Measurements from ENCODE around the gene TSPAN1. TPM values are rescaled to one million over a fixed set of nuclear protein-coding genes. Genes with fewer than 3 reads are reported as not detected.
A peak's percentile ranks its signal among the peaks of the same experiment; 100 is the strongest.

The TSPAN1 gene
- total RNA-seq, 1 experiment from 2014 or later, result 46.2 TPM

- no TSS peak for BruUV-seq (replicated peaks)
- intact Hi-C loops (cut with micrococcal nuclease; ENCODE audit: unreplicated experiment), result no loop called here
- Mint-ChIP-seq H3K4me1 (ENCODE audit: low read depth, unreplicated experiment) (peaks cover 15% of the 10 kb centered on the region), H3K36me3 (ENCODE audit: insufficient read depth, unreplicated experiment) (peaks cover 30% of the 10 kb centered on the region), H3K9me3 (ENCODE audit: low read depth, unreplicated experiment) (no peaks in the 10 kb centered on the region), H3K27ac (ENCODE audit: unreplicated experiment) (no peak within 1 kb of the TSS), H3K27me3 (ENCODE audit: unreplicated experiment) (peaks cover 8% of the 10 kb centered on the region), H3K4me3 (ENCODE audit: low read depth, unreplicated experiment) (peak within 1 kb of the TSS; percentile 79)
- CTCF ChIA-PET, result interaction anchor here (1.1 to 2.6 kb wide), 3 partner anchors 17 to 49 kb away, joined by 3 to 15 read pairs (median 4); partner anchors contain the start of gene RAD54L
- DNase-seq, result peak; percentile 81
- TF ChIP-seq, protein P1, sequence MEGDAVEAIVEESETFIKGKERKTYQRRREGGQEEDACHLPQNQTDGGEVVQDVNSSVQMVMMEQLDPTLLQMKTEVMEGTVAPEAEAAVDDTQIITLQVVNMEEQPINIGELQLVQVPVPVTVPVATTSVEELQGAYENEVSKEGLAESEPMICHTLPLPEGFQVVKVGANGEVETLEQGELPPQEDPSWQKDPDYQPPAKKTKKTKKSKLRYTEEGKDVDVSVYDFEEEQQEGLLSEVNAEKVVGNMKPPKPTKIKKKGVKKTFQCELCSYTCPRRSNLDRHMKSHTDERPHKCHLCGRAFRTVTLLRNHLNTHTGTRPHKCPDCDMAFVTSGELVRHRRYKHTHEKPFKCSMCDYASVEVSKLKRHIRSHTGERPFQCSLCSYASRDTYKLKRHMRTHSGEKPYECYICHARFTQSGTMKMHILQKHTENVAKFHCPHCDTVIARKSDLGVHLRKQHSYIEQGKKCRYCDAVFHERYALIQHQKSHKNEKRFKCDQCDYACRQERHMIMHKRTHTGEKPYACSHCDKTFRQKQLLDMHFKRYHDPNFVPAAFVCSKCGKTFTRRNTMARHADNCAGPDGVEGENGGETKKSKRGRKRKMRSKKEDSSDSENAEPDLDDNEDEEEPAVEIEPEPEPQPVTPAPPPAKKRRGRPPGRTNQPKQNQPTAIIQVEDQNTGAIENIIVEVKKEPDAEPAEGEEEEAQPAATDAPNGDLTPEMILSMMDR (IDR thresholded peaks at IDR 0.05; ENCODE audit: unreplicated experiment), result no peak
Measured at GRCh38 chr1:46197964-46198811, 23.3 kb downstream of the TSPAN1 start, which contains the start of gene POMGNT1. POMGNT1 (minus strand) TSS chr1:46198434; CDS start chr1:46197821, 613 bp downstream.

- intact Hi-C loops (cut with micrococcal nuclease; ENCODE audit: unreplicated experiment), result no loop called here
- Mint-ChIP-seq H3K9me3 (ENCODE audit: low read depth, unreplicated experiment) (no peaks in the 10 kb centered on the region), H3K4me3 (ENCODE audit: low read depth, unreplicated experiment) (peak overlapping the region; percentile 79), H3K4me1 (ENCODE audit: low read depth, unreplicated experiment) (peaks cover 17% of the 10 kb centered on the region), H3K36me3 (ENCODE audit: insufficient read depth, unreplicated experiment) (peaks cover 30% of the 10 kb centered on the region), H3K27me3 (ENCODE audit: unreplicated experiment) (peaks cover 19% of the 10 kb centered on the region), H3K27ac (ENCODE audit: unreplicated experiment) (no peak overlapping the region)
- no peak for DNase-seq
- TF ChIP-seq, protein P1 (IDR thresholded peaks at IDR 0.05; ENCODE audit: unreplicated experiment), result no peak
- CTCF ChIA-PET, result interaction anchor here (1.1 to 2.6 kb wide), 3 partner anchors 18 to 48 kb away, joined by 3 to 15 read pairs (median 4); partner anchors contain the start of gene RAD54L
- no TSS peak for BruUV-seq (replicated peaks)
Measured at GRCh38 chr1:46199233-46199749, 24.4 kb downstream of the TSPAN1 start.

GRCh38 chr1:46203738-46204405 is 29.0 kb downstream of the TSPAN1 start:
- Mint-ChIP-seq H3K36me3 (ENCODE audit: insufficient read depth, unreplicated experiment) (peaks cover 7% of the 10 kb centered on the region), H3K27ac (ENCODE audit: unreplicated experiment) (no peak overlapping the region), H3K27me3 (ENCODE audit: unreplicated experiment) (peaks cover 21% of the 10 kb centered on the region), H3K4me3 (ENCODE audit: low read depth, unreplicated experiment) (no peak overlapping the region), H3K9me3 (ENCODE audit: low read depth, unreplicated experiment) (no peaks in the 10 kb centered on the region), H3K4me1 (ENCODE audit: low read depth, unreplicated experiment) (peaks cover 17% of the 10 kb centered on the region)
- no TSS peak for BruUV-seq (replicated peaks)
- TF ChIP-seq, protein P1 (IDR thresholded peaks at IDR 0.05; ENCODE audit: unreplicated experiment), result no peak
- no peak for DNase-seq
- CTCF ChIA-PET, result interaction anchor here (0.5 to 1.4 kb wide), 2 partner anchors 20 to 424 kb away, joined by 6 read pairs; no protein-coding TSS in a partner anchor
- intact Hi-C loops (cut with micrococcal nuclease; ENCODE audit: unreplicated experiment), result no loop called here

DNA sequence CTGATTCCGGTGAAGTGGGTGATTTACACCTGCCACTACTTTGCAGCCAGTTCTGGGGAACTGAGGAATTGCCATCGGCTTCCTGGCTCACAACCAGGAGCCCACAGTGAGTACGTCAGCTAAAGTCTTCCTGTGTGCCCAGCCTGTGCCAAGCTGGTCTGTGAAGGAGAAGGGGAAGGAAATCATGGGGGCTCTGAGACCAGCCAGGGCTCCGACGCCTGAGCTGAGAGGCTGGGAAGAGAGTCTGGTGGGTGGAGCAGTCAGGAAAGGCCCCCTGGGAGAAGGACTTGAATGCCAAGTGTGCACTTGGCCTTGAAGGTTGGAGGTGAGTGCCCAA is 29.5 kb downstream of the TSPAN1 start:
- TF ChIP-seq, protein P1 (IDR thresholded peaks at IDR 0.05; ENCODE audit: unreplicated experiment), result no peak
- intact Hi-C loops (cut with micrococcal nuclease; ENCODE audit: unreplicated experiment), result no loop called here
- CTCF ChIA-PET, result interaction anchor here (0.5 kb wide), 1 partner anchor 423 kb away, joined by 6 read pairs; no protein-coding TSS in a partner anchor
- peaks cover 7% of the 10 kb centered on the region for H3K36me3 Mint-ChIP-seq (ENCODE audit: insufficient read depth, unreplicated experiment)
- no peak overlapping the region for H3K27ac Mint-ChIP-seq (ENCODE audit: unreplicated experiment)
- no peak overlapping the region for H3K4me3 Mint-ChIP-seq (ENCODE audit: low read depth, unreplicated experiment)
- no peaks in the 10 kb centered on the region for H3K9me3 Mint-ChIP-seq (ENCODE audit: low read depth, unreplicated experiment)
- no TSS peak for BruUV-seq (replicated peaks)
- peaks cover 21% of the 10 kb centered on the region for H3K27me3 Mint-ChIP-seq (ENCODE audit: unreplicated experiment)
- DNase-seq, result no peak
- H3K4me1 Mint-ChIP-seq (ENCODE audit: low read depth, unreplicated experiment), result peaks cover 17% of the 10 kb centered on the region

All from Calu3 (cell line).